Measurements from ENCODE around the gene KRT28. TPM values are rescaled to one million over a fixed set of nuclear protein-coding genes. Genes with fewer than 3 reads are reported as not detected.

The KRT28 gene
- polyA plus RNA-seq, 3 donors = not detected

DNA sequence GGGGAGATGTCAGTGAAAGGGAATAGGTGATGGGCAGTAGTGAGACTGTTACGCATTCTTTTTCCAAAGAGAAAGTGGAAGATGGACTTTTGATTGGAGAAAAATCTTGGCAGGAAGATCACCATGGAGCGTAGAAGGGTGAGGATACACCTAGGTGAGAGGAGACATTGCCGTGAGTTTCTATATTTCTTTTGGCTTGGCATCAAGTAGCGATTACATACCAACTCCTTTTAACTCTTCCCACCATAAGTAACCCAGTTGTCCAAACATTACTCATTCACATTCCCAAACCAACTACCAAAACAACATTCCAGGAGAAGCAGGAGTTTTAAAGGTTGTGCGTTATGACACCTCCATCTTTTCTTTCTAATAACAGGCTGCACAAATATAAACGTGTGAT is 10.7 kb upstream of the KRT28 start:
- Histone ChIP-seq H3K9me3 (replicated peaks in 1 of 2; ENCODE audit: control insufficient read depth in 1 of 2, insufficient read depth in 1 of 2, low read length in 2 of 2) (peaks cover 0 to 4% of the 10 kb centered on the region in 2 donors), H3K27ac (ENCODE audit: low read depth in 1 of 2, low read length in 2 of 2) (no peak overlapping the region), H2AFZ (ENCODE audit: insufficient read depth, low read depth, low read length, poor library complexity, severe bottlenecking) (no peak overlapping the region), H3K4me2 (replicated peaks; ENCODE audit: extremely low read depth, low read length, poor library complexity, severe bottlenecking) (no peak overlapping the region), H3K4me3 (replicated peaks in 1 of 3; ENCODE audit: low read depth in 2 of 3, low read length in 3 of 3) (no peak overlapping the region), H4K20me1 (ENCODE audit: insufficient read depth, low read length) (no peaks in the 10 kb centered on the region), H3K36me3 (replicated peaks in 1 of 2; ENCODE audit: control insufficient read depth in 1 of 2, insufficient read depth in 2 of 2, low read length in 2 of 2) (no peaks in the 10 kb centered on the region), H3K27me3 (ENCODE audit: control insufficient read depth in 2 of 2, insufficient read depth in 2 of 2, low read length in 2 of 2) (peaks cover 64 to 72% of the 10 kb centered on the region in 2 donors), H3K79me2 (ENCODE audit: insufficient read depth, low read length) (no peaks in the 10 kb centered on the region), H3K4me1 (ENCODE audit: control insufficient read depth in 1 of 2, insufficient read depth in 2 of 2, low read length in 2 of 2) (no peaks in the 10 kb centered on the region), H3K9ac (ENCODE audit: insufficient read depth, low read length, poor library complexity, severe bottlenecking) (no peak overlapping the region)
- TF ChIP-seq, protein P1, sequence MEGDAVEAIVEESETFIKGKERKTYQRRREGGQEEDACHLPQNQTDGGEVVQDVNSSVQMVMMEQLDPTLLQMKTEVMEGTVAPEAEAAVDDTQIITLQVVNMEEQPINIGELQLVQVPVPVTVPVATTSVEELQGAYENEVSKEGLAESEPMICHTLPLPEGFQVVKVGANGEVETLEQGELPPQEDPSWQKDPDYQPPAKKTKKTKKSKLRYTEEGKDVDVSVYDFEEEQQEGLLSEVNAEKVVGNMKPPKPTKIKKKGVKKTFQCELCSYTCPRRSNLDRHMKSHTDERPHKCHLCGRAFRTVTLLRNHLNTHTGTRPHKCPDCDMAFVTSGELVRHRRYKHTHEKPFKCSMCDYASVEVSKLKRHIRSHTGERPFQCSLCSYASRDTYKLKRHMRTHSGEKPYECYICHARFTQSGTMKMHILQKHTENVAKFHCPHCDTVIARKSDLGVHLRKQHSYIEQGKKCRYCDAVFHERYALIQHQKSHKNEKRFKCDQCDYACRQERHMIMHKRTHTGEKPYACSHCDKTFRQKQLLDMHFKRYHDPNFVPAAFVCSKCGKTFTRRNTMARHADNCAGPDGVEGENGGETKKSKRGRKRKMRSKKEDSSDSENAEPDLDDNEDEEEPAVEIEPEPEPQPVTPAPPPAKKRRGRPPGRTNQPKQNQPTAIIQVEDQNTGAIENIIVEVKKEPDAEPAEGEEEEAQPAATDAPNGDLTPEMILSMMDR (IDR thresholded peaks at IDR 0.05) = no peak
- Mint-ChIP-seq H3K36me3 (no peaks in the 10 kb centered on the region), H3K27ac (no peak overlapping the region), H3K9me3 (peaks cover 4 to 16% (median 9%) of the 10 kb centered on the region in 7 donors), H3K27me3 (ENCODE audit: low read depth in 3 of 3) (peaks cover 49 to 74% (median 59%) of the 10 kb centered on the region in 3 donors), H3K4me3 (peak overlapping the region in 1 of 2 donors; percentile 5), H3K4me1 (no peaks in the 10 kb centered on the region)
- intact Hi-C loops (cut with micrococcal nuclease) = no loop called here
- no peak for DNase-seq
- 100% methylated on average over 1 of the region's 6 CpGs for WGBS (ENCODE audit: insufficient coverage)

DNA sequence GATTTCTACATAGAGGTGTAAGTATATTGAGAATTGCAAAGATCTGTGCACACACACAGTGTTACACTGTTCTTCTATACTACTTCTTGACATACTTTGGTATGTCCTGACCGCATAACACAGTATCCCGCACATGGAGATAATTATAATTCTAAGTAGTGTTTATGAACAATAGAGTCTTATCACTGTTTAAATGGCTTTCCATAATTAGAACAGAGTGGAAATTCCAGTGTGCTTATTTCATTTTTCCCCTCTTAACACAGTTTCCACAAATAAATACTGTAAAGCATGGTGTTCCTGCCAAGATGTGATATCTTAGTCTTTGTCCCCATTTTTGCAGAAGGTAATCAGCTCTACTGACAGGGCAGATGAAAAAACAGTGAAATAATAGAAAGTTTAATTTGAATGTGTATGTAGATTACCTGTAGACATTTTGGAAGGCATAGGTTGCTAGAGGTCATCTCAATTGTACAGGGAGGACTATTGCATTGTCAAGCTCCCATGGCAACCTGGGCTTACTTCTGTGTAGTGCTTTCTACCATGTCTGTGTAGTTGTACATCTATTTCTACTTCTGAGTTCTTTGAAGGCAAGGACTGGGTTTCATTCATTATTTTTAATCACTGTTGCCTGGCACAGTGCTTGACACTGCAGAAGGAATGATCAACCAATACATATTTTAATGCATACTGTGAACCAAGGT is 10.1 kb upstream of the KRT28 start:
- H3K9me3 ChIP-seq (replicated peaks in 1 of 2; ENCODE audit: control insufficient read depth in 1 of 2, insufficient read depth in 1 of 2, low read length in 2 of 2) = peaks cover 0 to 4% of the 10 kb centered on the region in 2 donors
- no peak overlapping the region for H3K9ac ChIP-seq (ENCODE audit: insufficient read depth, low read length, poor library complexity, severe bottlenecking)
- no peak for DNase-seq
- no peaks in the 10 kb centered on the region for H3K36me3 Mint-ChIP-seq
- H3K79me2 ChIP-seq (ENCODE audit: insufficient read depth, low read length) = no peaks in the 10 kb centered on the region
- peaks cover 2 to 12% (median 6%) of the 10 kb centered on the region in 7 donors for H3K9me3 Mint-ChIP-seq
- H3K4me1 Mint-ChIP-seq = no peaks in the 10 kb centered on the region
- H3K27ac ChIP-seq (ENCODE audit: low read depth in 1 of 2, low read length in 2 of 2) = no peak overlapping the region
- H2AFZ ChIP-seq (ENCODE audit: insufficient read depth, low read depth, low read length, poor library complexity, severe bottlenecking) = no peak overlapping the region
- H3K27me3 Mint-ChIP-seq (ENCODE audit: low read depth in 3 of 3) = peaks cover 51 to 75% (median 57%) of the 10 kb centered on the region in 3 donors
- no peak overlapping the region for H3K4me2 ChIP-seq (replicated peaks; ENCODE audit: extremely low read depth, low read length, poor library complexity, severe bottlenecking)
- no peak overlapping the region for H3K27ac Mint-ChIP-seq
- TF ChIP-seq, protein P1 (IDR thresholded peaks at IDR 0.05) = no peak
- H3K27me3 ChIP-seq (ENCODE audit: control insufficient read depth in 2 of 2, insufficient read depth in 2 of 2, low read length in 2 of 2) = peaks cover 64 to 71% of the 10 kb centered on the region in 2 donors
- no peaks in the 10 kb centered on the region for H3K36me3 ChIP-seq (replicated peaks in 1 of 2; ENCODE audit: control insufficient read depth in 1 of 2, insufficient read depth in 2 of 2, low read length in 2 of 2)
- peak overlapping the region in 1 of 2 donors; percentile 46 for H3K4me3 Mint-ChIP-seq
- no peaks in the 10 kb centered on the region for H3K4me1 ChIP-seq (ENCODE audit: control insufficient read depth in 1 of 2, insufficient read depth in 2 of 2, low read length in 2 of 2)
- no peaks in the 10 kb centered on the region for H4K20me1 ChIP-seq (ENCODE audit: insufficient read depth, low read length)
- intact Hi-C loops (cut with micrococcal nuclease) = no loop called here
- no peak overlapping the region for H3K4me3 ChIP-seq (replicated peaks in 1 of 3; ENCODE audit: low read depth in 2 of 3, low read length in 3 of 3)
- WGBS (ENCODE audit: insufficient coverage) = no CpG with 5 or more reads among the region's 2 CpGs

All from CD14-positive monocyte (primary cell).